ENCODE measurements around the gene SRL. TPM values are rescaled to one million over a fixed set of nuclear protein-coding genes. Genes with fewer than 3 reads are reported as not detected.

Gene SRL
- total RNA-seq: not detected in 2 replicates
- long read RNA-seq: 0 reads

- TF ChIP-seq, protein P1, sequence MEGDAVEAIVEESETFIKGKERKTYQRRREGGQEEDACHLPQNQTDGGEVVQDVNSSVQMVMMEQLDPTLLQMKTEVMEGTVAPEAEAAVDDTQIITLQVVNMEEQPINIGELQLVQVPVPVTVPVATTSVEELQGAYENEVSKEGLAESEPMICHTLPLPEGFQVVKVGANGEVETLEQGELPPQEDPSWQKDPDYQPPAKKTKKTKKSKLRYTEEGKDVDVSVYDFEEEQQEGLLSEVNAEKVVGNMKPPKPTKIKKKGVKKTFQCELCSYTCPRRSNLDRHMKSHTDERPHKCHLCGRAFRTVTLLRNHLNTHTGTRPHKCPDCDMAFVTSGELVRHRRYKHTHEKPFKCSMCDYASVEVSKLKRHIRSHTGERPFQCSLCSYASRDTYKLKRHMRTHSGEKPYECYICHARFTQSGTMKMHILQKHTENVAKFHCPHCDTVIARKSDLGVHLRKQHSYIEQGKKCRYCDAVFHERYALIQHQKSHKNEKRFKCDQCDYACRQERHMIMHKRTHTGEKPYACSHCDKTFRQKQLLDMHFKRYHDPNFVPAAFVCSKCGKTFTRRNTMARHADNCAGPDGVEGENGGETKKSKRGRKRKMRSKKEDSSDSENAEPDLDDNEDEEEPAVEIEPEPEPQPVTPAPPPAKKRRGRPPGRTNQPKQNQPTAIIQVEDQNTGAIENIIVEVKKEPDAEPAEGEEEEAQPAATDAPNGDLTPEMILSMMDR (IDR thresholded peaks at IDR 0.05): no peak
- Mint-ChIP-seq H3K9me3 (ENCODE audit: unreplicated experiment) (no peaks in the 10 kb centered on the region), H3K27ac (ENCODE audit: unreplicated experiment) (no peak within 1 kb of the TSS), H3K36me3 (ENCODE audit: unreplicated experiment) (no peaks in the 10 kb centered on the region), H3K27me3 (ENCODE audit: unreplicated experiment) (peaks cover 3% of the 10 kb centered on the region), H3K4me3 (ENCODE audit: unreplicated experiment) (no peak within 1 kb of the TSS), H3K4me1 (ENCODE audit: unreplicated experiment) (peaks cover 6% of the 10 kb centered on the region)
- DNase-seq (ENCODE audit: extremely low spot score, unreplicated experiment): no peak
Measured at GRCh38 chr16:4241928-4242283, at the start of gene SRL. Gene SRL, minus strand, starts transcription at chr16:4242080. Its CDS starts 13 bp downstream, at chr16:4242067.

GRCh38 chr16:4290236-4290830 lies 48.5 kb upstream of the SRL start:
- no peak for DNase-seq (ENCODE audit: extremely low spot score, unreplicated experiment)
- H3K4me3 Mint-ChIP-seq (ENCODE audit: unreplicated experiment): no peak overlapping the region
- H3K27me3 Mint-ChIP-seq (ENCODE audit: unreplicated experiment): no peaks in the 10 kb centered on the region
- H3K4me1 Mint-ChIP-seq (ENCODE audit: unreplicated experiment): peaks cover 43% of the 10 kb centered on the region
- H3K36me3 Mint-ChIP-seq (ENCODE audit: unreplicated experiment): no peaks in the 10 kb centered on the region
- H3K27ac Mint-ChIP-seq (ENCODE audit: unreplicated experiment): no peak overlapping the region
- TF ChIP-seq, protein P1 (IDR thresholded peaks at IDR 0.05): peak; percentile 25
- no peaks in the 10 kb centered on the region for H3K9me3 Mint-ChIP-seq (ENCODE audit: unreplicated experiment)

DNA sequence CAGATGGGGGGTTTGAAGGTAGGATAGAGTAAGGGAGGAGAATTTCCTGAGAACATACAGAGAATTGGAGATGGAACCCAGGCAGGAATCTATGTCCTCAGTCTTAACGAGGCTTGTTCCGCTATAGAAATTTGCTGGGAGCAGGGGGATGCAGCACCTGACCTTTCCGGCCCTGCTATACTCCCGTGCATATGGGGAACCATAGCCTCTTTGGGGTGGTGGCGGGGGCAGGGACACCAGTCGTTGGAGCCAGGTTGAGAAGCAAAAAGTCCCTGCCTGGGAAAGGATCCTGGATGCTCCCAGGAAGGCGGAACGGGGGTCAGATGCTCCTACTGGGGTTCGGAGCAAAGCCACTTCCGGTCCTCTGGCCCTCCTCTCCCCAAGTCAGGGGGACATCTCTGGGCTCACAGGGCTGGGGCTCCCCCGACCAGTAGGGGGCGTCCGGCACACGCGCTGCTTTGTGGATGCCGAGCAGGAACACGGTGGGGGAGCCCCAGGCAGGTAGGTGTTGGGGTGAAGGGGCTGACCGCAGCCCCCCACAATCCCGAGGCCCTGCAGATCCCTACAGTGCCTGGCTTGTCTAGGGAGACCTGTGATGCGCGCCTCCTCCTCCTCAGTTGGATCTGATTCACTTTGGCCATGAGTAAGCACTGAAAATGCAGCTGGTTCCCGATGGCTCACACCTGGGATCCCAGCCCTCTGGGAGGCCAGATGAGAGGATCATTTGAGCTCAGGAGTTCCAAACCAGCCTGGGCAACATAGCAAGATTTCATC lies 46.5 kb upstream of the SRL start:
- Mint-ChIP-seq H3K27me3 (ENCODE audit: unreplicated experiment) (no peaks in the 10 kb centered on the region), H3K27ac (ENCODE audit: unreplicated experiment) (no peak overlapping the region), H3K36me3 (ENCODE audit: unreplicated experiment) (no peaks in the 10 kb centered on the region), H3K4me1 (ENCODE audit: unreplicated experiment) (peaks cover 38% of the 10 kb centered on the region), H3K9me3 (ENCODE audit: unreplicated experiment) (no peaks in the 10 kb centered on the region), H3K4me3 (ENCODE audit: unreplicated experiment) (no peak overlapping the region)
- TF ChIP-seq, protein P1 (IDR thresholded peaks at IDR 0.05): peak; percentile 99
- DNase-seq (ENCODE audit: extremely low spot score, unreplicated experiment): peak; percentile 89

DNA sequence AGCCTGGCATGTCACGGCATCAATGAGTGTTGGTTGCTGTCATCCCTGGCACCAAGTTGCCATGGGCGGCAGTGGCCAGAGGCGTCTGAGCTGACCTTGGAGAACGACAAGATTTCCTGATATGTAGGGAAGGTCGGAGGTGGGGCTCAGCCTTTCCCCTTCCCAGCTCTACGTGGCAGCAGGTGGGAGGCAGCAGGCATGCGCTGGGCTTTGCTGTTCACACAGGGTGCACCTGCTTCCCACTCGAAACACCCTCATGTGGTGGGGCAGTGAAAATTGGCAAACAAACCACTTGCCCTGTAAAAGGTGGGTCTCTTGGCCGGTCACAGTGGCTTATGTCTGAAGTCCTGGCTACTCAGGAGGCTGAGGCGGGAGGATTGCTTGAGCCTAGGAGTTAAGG lies 43.3 kb upstream of the SRL start:
- Mint-ChIP-seq H3K36me3 (ENCODE audit: unreplicated experiment) (no peaks in the 10 kb centered on the region), H3K27ac (ENCODE audit: unreplicated experiment) (no peak overlapping the region)

GRCh38 chr16:4283939-4284338 lies 42.1 kb upstream of the SRL start:
- H3K4me3 Mint-ChIP-seq (ENCODE audit: unreplicated experiment): no peak overlapping the region
- no peak for DNase-seq (ENCODE audit: extremely low spot score, unreplicated experiment)
- TF ChIP-seq, protein P1 (IDR thresholded peaks at IDR 0.05): no peak
- peaks cover 4% of the 10 kb centered on the region for H3K9me3 Mint-ChIP-seq (ENCODE audit: unreplicated experiment)
- H3K36me3 Mint-ChIP-seq (ENCODE audit: unreplicated experiment): no peaks in the 10 kb centered on the region
- peaks cover 18% of the 10 kb centered on the region for H3K4me1 Mint-ChIP-seq (ENCODE audit: unreplicated experiment)
- no peak overlapping the region for H3K27ac Mint-ChIP-seq (ENCODE audit: unreplicated experiment)
- H3K27me3 Mint-ChIP-seq (ENCODE audit: unreplicated experiment): no peaks in the 10 kb centered on the region

More for the DNA sequence above, 43.3 kb upstream of the SRL start:
- TF ChIP-seq, protein P1 (IDR thresholded peaks at IDR 0.05): no peak
- H3K4me1 Mint-ChIP-seq (ENCODE audit: unreplicated experiment): peaks cover 18% of the 10 kb centered on the region
- H3K9me3 Mint-ChIP-seq (ENCODE audit: unreplicated experiment): peaks cover 4% of the 10 kb centered on the region
- no peak overlapping the region for H3K4me3 Mint-ChIP-seq (ENCODE audit: unreplicated experiment)
- H3K27me3 Mint-ChIP-seq (ENCODE audit: unreplicated experiment): no peaks in the 10 kb centered on the region
- no peak for DNase-seq (ENCODE audit: extremely low spot score, unreplicated experiment)
